AG04450 (cell line): ENCODE data around the gene PDZD4. TPM values are rescaled to one million over a fixed set of nuclear protein-coding genes. Genes with fewer than 3 reads are reported as not detected.
"Not testable (repeated sequence)": the region's sequence is repeated elsewhere in the genome, so short reads cannot be mapped to it uniquely, and the experiment has no call there.

Experiments
- CTCF ChIA-PET: fragments of 300-600, 350-600 bp; formaldehyde crosslinking; extraction: SDS; loops from one replicate; lab custom pipeline; 2022; ENCODE audit warnings: antibody characterized with exemption, inconsistent platforms; lab: Charles Lee
- POLR2A ChIA-PET: fragments of 350-600 bp; formaldehyde crosslinking; extraction: SDS; loops from one replicate; lab custom pipeline; 2021; ENCODE audit warnings: antibody characterized with exemption, inconsistent platforms; lab: Yijun Ruan, JAX
- DNase-seq: peaks from one replicate; pipeline ENCODE4 v3.0.0-alpha.2; 2011; ENCODE audit warnings: low read depth, low spot score
- H3K27ac ChIP-seq: one replicate; pipeline ENCODE4 v1.5.1; 2012; ENCODE audit warnings: low read depth, low read length, control low read depth
- H3K27me3 ChIP-seq: one replicate; pipeline ENCODE4 v1.6.0; 2012; ENCODE audit warnings: low read length; ENCODE audit not compliant: control insufficient read depth, insufficient read depth
- H3K4me3 ChIP-seq: 2 replicates; pipeline ENCODE4 v1.5.1; 2011; ENCODE audit warnings: mild to moderate bottlenecking, low read depth, low read length, control low read depth
- H3K9me3 ChIP-seq: 2 replicates; pipeline ENCODE4 v1.5.1; 2012; ENCODE audit warnings: low read length; ENCODE audit not compliant: control insufficient read depth, insufficient read depth
- CTCF ChIP-seq: IDR thresholded peaks from 2 replicates; pipeline ENCODE4 v1.5.1; 2011; ENCODE audit warnings: low read depth, low read length, control low read depth, inconsistent platforms
- polyA plus RNA-seq: library from polyadenylated mRNA; depleted of rRNA; stranded (reverse); fragments of >200 nt; gene quantifications from 2 replicates; pipeline ENCODE4 v1.2.3, GENCODE V29; 2011

PDZD4 gene
- polyA plus RNA-seq, 1 experiment = 0.04 TPM

- Histone ChIP-seq H3K4me3 (no peak overlapping the region), H3K27ac (no peak overlapping the region), H3K27me3 (peaks cover 25% of the 10 kb centered on the region), H3K9me3 (no peaks in the 10 kb centered on the region)
- ChIA-PET CTCF (no interaction called here), POLR2A (no interaction called here)
- no peak for TF ChIP-seq CTCF
- no peak for DNase-seq
These were observed 6.0 kb downstream of the PDZD4 start for GRCh38 chrX:153824348-153824747.

GRCh38 chrX:153821066-153821465 is 9.3 kb downstream of the PDZD4 start:
- ChIA-PET POLR2A (no interaction called here), CTCF (no interaction called here)
- Histone ChIP-seq H3K27me3 (peaks cover 5% of the 10 kb centered on the region), H3K4me3 (no peak overlapping the region), H3K27ac (no peak overlapping the region), H3K9me3 (no peaks in the 10 kb centered on the region)
- no peak for DNase-seq
- no peak for TF ChIP-seq CTCF

GRCh38 chrX:153820601-153821000 is 9.7 kb downstream of the PDZD4 start:
- peaks cover 4% of the 10 kb centered on the region for H3K27me3 ChIP-seq
- DNase-seq = no peak
- no peak overlapping the region for H3K27ac ChIP-seq
- ChIA-PET CTCF (no interaction called here), POLR2A (interaction anchor here (0.7 kb wide), 1 partner anchor 69 kb away, joined by 4 read pairs; no protein-coding TSS in a partner anchor)
- no peak overlapping the region for H3K4me3 ChIP-seq
- no peaks in the 10 kb centered on the region for H3K9me3 ChIP-seq
- no peak for TF ChIP-seq CTCF

- CTCF ChIA-PET = interaction anchor here (1.0 kb wide), 1 partner anchor 103 kb away, joined by 4 read pairs; no protein-coding TSS in a partner anchor
- H3K9me3 ChIP-seq = no peaks in the 10 kb centered on the region
- DNase-seq = no peak
- TF ChIP-seq CTCF = no peak
- peak overlapping the region; percentile 45 for H3K4me3 ChIP-seq
- H3K27ac ChIP-seq = no peak overlapping the region
- POLR2A ChIA-PET = no interaction called here
- H3K27me3 ChIP-seq = peaks cover 2% of the 10 kb centered on the region
These were observed 10.8 kb downstream of the PDZD4 start for GRCh38 chrX:153819384-153820040.

- H3K27ac ChIP-seq = no peak overlapping the region
- ChIA-PET POLR2A (no interaction called here), CTCF (interaction anchor here (1.0 kb wide), 1 partner anchor 104 kb away, joined by 4 read pairs; no protein-coding TSS in a partner anchor)
- H3K9me3 ChIP-seq = no peaks in the 10 kb centered on the region
- DNase-seq = no peak
- no peak for TF ChIP-seq CTCF
- peak overlapping the region; percentile 45 for H3K4me3 ChIP-seq
- peaks cover 2% of the 10 kb centered on the region for H3K27me3 ChIP-seq
These were observed 11.6 kb downstream of the PDZD4 start for GRCh38 chrX:153818571-153819383.

- POLR2A ChIA-PET, H3K27me3 ChIP-seq, DNase-seq, CTCF ChIA-PET, H3K4me3 ChIP-seq, H3K9me3 ChIP-seq, H3K27ac ChIP-seq: not testable (repeated sequence)
These were observed 12.3 kb downstream of the PDZD4 start for GRCh38 chrX:153818064-153818463.
